ENCODE data around the gene ZFYVE9.

Gene ZFYVE9

GRCh38 chr1:52393174-52393573, 251.3 kb downstream of the ZFYVE9 start:
- H3K9ac ChIP-seq (ENCODE audit: low read length), result no peak overlapping the region
- H3K4me3 ChIP-seq (ENCODE audit: low read length), result no peak overlapping the region
- no peaks in the 10 kb centered on the region for H3K27me3 ChIP-seq (ENCODE audit: control insufficient read depth, insufficient read depth, low read length)
- no peaks in the 10 kb centered on the region for H3K4me1 ChIP-seq (ENCODE audit: control insufficient read depth, insufficient read depth, low read length)
- H3K9me3 ChIP-seq (ENCODE audit: control insufficient read depth, low read length), result no peaks in the 10 kb centered on the region
- H3K36me3 ChIP-seq (ENCODE audit: control insufficient read depth, insufficient read depth, low read length), result no peaks in the 10 kb centered on the region
